ENCODE results near the gene LPP.

LPP gene

DNA sequence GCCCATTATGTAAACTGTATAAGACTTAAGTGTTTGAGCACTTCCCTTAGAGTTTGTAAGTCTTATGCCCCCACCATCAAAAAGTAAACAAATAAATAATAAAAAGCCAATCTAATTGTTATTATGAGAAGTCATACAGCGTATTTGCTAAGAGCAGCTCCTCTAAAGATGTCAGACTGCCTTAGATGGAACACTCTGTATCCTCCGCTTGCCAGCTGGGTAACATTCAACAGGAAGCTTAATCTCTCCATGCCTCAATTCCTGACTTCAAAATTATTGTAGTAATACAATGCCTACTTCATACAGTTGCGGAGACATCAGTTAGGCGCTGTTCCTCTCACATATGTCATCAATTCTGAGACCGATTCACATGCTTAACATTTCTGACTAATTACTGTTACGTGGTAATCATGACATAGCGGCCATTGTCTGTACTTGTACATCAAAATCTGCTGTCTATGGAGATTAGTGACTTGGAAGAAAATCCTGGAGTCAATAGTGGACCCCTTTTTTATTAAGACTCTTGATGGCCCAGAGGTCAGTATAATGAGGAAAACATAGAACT lies 417.7 kb downstream of the LPP start:
- no peak for DNase-seq

DNA sequence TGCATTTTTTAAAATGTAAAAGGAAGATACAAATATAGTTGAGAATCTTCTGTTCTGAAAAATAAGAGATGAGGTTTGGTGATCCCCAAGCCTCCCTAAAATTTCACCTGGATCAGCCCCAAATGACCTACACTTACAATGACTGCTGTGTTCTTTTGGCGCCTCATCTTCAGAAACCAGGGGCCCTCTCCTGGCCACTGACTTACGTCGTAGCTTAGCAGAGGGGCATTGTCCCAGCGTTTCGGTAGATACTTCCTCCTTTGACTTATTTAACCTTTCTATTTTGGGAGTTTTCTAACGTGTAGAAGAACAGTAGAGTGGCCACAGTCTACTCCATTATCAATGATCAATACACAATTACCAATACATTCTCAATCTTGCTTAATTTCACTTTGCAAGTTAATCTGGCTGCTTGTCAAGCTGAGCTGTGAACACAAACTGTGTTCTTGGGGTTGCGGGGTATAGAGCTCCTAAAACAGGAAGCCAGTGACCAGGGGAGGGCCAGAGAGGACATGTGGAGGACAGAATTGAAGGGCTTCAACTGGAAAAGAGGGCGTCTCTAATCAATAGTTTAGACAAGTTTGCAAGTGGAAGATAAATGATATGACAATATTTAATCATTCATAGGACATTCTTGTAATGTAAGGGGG lies 419.5 kb downstream of the LPP start:
- DNase-seq, result peak in 2 of 4 experiments; percentile 32 to 33

DNA sequence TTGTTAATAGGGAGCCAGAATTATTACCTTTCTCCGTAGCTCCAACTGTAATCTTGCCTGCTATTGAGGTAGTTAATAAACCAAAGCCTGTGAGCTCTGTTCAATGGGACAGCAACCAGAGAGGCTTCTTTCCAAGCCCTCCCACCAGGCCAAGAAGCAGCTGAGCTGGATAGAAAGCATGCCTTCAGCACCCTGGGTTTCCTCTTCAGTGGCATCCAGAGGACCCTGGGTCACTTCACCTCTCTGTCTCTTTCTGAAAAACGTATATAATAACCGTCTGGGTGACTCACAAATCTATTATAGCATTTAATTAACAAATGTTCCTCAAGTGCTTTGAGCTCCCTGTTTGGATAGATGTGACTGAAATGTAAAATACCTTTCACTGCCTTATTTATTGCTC lies 420.0 kb downstream of the LPP start:
- DNase-seq, result no peak

DNA sequence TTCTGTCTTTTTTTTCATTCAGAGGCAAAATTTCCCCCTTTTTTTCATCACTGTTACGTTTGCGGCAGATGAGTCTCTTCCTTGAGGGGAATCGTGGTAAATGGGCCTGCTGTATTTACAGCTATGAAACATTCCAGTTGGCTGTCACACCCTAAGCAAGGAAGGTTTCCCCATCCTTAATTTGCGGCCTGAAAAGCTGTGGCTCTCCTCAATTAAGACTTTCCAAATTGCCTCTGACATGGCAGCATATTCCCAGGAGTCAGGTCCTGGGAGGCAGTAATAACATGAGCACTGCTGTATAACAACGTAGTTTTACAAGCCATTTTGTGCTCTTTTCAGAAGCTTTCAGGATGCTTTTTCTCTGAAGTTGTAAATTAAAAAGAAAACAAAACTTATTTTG lies 420.9 kb downstream of the LPP start:
- no peak for DNase-seq

DNA sequence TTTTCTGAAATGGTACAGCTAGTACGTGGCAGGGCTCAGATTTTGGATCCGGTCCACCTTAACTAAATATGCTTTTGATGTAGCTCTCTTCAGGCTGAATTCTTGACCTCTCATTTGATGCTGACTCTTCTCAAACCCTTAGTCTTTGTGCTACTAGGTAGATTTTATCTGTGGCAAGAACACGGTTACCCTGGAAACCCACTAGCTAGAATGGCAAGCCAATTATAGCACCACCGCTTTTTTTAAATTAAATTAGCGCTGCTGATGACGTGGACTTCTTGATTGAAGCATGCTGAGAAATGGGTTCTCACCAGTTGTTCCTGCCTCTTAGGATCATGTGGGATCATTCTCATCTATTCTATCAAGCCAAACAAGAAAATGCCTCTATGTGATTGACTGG lies 421.5 kb downstream of the LPP start:
- no peak for DNase-seq

DNA sequence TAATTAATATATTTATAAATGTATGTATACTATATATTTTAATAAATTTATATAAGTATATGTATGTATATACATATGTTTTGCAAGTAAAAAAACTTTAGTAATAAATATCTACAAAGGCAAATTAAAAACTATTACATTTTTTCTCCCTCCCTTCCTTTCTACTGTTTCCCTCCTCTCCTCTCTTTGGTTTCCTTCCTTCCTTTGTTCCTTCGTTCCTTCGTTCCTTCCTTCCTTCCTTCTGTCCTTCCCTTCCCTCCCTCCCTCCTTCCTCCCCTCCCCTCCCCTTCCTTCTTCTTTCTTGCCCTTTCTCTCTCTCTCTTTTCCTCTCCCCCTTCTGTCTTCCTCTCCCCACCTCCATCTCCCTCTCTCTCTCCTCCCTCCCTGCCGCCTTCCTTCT lies 423.6 kb downstream of the LPP start:
- no peak for DNase-seq

DNA sequence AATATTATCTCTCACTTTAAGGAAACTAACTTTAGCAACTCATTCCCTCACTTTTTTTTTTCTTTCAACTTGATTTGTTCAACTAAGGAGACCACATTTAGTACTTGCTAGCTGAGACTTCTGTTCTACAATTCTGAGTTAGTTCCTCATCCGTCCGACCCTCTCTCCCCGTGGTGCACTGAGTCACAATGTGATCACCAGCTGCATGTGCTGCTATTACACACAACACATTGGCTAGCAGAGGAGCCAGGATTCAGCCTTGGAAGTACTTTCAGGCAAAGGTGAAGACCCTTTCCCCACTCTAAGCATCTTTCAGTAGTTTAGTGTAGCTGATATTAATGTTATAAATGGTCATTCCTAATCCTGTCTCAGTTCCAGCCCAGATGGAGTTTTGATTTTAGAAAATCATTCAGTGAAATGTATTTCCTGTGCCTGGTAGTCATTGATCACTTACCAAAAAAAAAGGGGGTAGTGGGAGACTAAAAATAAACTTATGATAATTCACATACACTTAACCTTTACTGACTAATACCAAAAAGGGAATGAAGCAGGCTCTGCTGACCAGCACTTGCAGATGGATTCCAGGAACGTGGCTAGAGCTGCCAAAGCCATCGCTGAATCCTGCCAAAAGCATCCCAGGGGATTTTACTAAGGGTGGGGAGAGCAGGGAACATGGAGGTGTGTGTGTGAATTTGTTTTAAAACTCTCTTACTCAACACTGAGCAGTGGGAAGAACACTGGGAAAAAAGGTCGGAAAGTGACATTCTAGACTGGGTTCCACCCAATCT lies 424.8 kb downstream of the LPP start:
- DNase-seq, result peak; percentile 78 to 90 (median 84)

DNA sequence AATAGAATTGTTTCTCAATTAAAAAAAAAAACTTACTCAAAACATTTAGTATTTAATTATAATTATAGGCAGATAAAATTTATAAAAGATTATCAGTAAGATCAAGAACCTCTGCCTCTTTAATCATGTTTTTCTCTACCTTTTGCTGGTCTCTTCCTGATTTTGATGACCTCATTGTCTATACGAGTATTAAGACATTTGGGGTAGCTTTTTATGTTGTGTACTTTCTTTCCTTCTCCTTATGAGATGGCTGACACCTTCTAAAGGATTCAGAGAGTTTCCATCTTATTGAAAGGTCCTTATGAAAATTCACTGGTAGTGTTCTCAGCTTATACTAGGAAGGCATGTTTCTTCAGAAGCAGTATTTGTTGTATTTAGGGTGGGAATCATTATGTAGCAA lies 426.3 kb downstream of the LPP start:
- DNase-seq, result no peak

DNA sequence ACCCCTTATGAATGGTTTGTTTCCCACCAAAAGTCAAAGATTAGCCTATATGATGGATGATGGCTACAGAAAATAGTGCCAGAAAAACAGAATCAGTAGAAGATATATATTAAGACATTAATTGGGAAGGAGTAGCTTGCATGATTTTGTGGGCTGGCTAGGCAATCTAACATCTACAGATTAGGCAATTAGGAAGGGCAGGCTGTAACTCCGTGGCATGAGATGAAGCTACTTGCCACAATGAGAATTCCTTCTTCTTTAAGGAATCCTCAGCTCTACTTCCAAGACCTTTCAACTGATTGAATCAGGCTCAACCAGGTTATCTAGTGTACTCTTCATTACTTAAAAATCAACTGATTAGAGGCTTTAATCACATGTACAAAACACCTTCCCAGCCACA lies 426.7 kb downstream of the LPP start:
- peak in 3 of 4 experiments; percentile 22 to 55 (median 39) for DNase-seq

DNA sequence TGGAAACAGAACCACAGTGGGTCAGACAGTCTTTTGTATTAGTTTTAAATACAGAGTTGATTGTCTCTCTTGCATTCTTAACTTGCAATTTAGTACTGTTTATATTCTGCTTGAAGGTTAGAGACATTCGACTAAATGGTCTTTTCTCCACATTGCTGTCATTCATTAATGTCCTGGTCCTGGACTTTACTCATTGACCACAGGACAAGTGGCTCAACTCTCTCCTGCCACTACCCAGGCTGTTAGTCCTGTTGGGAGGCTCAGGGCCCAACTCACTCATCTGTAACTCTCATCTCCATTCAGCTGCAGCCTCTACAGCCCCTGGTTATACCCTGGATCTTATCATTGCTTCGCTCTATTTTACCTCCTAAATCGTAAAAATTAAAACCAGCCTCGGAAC lies 427.4 kb downstream of the LPP start:
- DNase-seq, result no peak

DNA sequence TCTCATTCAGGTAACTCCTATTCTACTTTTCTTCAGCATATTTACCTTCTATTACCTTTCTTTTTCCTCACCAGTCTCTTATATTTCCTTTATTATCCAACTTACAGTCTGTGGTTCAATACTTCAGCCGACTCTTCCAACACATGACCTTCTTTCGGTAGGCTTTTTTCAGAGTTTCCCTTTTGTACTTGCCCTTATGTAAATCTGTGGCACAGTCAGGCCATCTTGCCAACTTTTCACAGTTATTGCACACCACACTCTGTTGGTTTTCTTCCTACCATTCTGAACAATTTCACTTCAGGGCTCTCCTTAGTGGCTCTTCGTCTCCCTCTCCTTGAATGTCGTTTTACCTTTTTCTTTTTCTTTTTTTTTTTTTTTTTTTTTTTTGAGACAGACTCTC lies 427.8 kb downstream of the LPP start:
- peak in 3 of 4 experiments; percentile 44 to 58 (median 53) for DNase-seq

DNA sequence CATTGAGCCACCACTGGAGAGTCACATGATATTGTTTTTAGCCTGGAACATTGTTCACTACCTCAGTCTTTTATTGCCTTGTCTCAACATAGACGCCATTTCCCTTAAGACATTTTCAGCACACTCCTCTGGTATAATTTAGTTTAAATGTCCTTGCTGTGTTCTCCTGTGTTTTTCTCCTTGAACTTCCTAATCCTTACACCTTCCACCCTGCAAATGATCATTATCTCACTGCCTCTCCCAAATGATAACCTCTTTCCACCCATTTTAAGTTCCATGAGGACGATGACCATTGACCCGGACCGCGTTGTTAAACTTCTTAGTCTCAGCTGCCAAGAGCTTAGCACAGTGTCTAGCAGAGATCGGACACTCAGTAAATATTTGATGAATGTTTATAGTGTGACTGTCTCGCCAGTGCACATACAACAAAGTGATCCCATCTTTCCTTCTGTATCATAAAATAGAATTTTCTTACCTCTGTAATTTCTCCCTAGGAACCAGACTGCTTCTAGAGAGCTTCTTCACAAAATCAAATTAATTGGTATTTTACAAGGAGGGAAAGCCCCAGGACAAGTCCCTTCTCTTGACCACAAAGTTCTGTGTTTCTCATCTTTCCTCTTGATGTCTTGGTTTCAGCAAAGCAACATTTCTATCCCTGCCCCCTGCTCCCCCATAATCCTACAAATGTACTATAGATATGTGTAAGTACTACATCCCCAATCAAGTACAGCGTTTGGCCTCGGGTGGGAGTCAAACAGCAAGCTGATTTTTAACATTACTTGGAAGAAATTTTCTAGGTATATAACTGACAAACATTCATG lies 429.6 kb downstream of the LPP start:
- peak in 1 of 4 experiments; percentile 17 for DNase-seq

DNA sequence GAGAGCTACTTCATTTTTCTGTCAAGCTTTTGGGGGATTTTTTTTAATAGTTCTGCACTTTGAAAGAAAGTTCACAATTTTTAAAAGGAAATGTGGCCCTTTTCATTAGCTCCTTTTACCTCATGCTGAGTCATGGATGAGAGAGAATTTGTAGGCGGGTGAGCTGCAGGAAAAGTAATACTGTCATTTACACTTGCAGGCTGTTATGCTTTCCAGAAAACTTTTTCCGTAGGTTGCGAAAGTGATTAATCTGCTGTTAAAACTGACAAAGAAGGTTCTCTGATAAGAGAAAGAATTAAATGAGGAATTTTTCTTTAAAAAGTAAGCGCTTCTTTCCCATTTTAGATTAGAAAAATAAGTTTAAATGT lies 430.2 kb downstream of the LPP start:
- peak; percentile 59 to 87 (median 74) for DNase-seq

DNA sequence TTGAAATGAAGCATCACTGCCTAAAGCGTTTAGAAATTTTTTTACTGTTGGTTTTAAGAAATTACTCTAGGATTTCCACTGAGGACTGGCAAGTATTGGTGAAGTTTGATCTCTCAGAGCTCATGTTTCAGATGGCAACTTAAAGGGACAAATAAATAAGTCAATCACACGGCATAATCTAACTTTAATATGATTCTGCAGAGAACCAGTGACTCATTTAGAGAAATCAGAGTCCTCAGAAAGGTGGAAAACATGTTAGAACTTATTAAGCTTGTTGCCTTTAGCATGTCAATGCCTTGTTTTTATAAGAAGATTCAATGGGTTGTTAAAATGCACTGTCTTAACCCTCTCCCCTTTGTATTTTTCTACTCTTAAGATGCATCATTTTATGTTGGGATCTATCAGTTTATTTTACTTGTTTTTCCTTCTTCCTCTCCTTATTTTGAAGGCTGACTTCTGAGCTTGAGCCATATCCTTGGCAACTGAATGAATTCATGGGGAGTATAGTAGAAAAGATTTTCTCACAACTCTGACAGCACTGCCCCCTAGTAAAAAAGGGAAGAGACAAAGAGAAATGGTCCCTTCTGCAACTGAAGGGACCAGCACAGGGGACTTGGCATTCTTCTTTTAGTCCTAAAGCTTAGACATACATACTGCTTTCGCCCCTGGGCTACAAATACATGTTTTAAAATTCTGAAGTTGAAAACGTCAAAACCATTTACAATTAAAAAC lies 431.2 kb downstream of the LPP start:
- DNase-seq, result peak; percentile 43 to 65 (median 46)

DNA sequence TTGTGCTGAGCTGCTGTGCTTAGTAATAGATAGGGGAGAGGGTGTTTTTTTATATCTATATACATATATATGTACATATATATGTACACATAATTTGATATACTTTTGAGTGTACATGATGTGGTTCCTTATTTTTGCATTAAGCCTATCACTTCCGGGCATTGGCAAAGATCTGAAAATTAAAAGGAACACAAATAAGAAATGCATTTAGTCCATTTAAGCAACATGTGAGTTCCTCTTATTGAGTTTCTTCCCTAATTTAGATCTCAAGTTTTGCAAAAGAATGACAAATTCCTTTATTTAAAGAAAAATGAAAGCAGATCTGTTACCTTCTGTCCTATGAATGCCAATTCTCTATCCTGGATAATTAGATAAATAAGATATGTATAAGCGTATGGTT lies 435.1 kb downstream of the LPP start:
- peak in 3 of 4 experiments; percentile 52 to 91 (median 90) for DNase-seq

DNA sequence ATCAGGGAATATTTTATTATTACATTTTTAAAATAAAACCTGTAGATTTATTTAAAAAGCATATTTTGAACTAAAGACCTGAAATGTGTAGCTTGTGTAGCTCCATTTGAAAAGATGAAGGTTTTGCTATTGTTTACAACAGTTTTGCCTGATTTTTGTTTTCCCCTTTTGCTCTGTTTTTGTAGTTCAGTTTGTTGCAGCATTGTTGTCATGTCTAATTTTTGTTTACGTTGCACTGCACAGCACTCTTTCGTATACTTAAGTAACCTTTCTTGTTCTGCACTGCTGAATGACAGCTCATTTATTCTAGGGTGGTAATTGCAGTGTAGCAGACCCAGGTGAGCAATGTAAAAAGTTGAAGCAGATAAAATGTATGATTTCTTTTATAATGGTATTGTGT lies 435.8 kb downstream of the LPP start:
- peak in 2 of 4 experiments; percentile 42 to 47 for DNase-seq

DNA sequence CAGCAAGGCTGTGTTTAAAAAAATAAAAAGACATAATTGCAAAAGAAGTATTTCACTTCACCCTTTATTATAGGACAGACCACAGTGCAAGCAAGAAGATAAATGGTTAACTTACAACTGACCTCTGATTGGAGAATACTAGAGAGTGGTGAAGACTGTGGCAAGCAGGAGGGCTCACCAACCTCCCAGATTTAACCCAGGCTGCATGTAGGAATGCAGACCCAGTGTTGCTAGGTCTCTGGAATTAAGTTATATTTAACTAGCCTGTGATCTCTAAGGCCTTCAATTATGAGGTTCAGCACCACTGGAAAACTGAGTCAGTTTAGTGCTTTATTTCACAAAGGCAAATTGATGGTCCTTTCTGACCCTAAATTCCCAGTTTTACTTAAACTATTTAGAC lies 436.6 kb downstream of the LPP start:
- no peak for DNase-seq

DNA sequence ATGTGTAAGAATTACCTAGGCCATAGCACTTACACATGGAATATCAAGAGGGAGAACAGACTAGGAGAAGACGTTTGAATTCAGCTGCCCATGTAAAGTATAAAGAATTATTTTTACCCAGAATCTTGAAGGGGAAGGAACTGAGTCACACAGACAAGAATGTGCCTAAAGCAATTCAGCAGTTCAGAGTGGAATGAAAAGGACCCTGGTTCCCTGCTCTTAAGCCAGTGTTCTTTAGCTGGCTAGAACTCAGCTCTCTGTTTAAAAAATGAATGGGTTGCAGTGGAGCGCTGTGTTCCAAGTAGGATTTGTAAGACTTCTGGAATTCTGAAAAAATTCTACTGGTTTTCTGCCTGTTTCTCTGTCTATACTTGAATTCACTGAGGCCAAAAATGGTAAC lies 440.2 kb downstream of the LPP start:
- peak in 3 of 4 experiments; percentile 30 to 52 (median 33) for DNase-seq

DNA sequence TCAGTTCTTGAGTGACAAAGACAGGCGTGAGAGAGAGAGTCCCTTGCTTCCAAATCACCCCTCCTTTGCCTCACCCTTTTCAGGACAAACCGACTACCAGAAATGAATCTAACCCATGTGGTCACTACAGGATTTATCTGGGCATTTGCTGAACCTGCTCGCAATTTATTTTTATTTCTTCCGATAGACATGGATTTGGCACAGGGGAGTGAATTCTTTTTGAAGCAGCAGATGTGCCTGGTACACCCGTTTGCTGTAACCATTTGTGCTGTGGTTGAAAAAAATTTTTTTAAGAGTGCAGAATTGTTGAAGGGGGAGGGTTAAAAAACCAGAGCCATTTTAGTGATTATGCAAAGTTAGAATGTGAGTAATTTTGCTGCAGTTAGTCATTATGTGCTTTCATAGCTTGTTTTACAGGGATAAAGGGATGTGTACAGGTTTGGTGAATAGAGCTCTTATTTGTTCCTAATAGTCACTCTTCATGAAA lies 442.0 kb downstream of the LPP start:
- DNase-seq, result no peak

DNA sequence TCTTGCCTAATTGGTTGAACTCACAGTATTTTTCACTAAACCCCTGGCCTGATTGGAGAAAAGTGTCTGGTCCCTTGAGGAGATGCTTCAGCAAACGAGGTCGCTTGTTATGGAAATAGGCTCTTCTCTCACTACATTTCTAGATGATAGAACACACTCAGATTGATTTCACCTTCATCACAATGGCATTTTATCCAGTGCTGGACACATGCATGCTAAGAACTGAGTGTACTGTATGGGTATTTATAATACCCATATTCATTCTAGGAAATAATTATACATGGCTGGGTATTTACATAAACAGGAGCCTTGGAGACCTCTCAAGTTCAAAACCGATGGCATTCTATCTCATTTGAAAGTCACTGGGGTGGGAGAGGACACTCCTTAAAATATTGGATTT lies 444.9 kb downstream of the LPP start:
- DNase-seq, result no peak

DNA sequence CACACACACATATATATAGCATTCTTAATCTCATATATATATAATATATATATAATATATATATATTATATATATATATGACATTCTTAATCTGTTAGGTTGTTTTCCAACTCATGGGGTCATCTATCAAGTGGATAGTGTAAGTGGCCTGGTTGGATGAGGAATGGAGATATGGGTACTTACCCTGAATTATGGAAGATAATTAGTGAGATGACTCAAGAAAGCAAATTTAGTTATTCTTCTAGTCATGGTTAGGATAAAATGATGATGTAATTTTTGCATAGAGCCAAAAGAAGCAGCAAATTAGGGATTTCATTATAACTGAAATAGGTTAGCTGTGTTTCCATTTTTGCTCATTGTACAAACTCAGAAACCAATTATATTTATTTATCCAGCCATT lies 448.2 kb downstream of the LPP start:
- DNase-seq, result no peak

DNA sequence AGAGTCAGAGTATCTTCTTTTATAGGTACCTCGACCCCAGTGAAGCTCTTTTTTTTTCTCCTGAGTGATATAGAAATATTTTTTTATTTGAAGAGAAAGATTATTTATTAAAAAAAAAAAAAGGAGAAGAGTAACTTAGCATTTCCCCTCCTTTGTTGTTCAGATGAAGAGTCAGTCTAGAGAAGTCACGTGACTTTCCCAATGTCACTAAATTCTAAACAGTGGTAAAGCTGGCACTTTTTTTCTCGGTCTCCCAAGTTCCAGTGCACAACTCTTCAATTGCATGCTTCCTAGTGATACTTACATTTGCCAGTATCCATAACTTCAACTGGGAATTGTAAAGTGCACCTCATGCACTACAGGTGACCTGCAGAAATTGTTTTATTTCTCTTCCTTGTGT lies 448.7 kb downstream of the LPP start:
- peak in 1 of 4 experiments; percentile 40 for DNase-seq

Measured in suppressor macrophage (primary cell).